Activated naive CD8-positive, alpha-beta T cell treated with anti-CD3 and anti-CD28 coated beads for 36 hours (primary cell): ENCODE data around the gene ST3GAL4. TPM values are rescaled to one million over a fixed set of nuclear protein-coding genes. Genes with fewer than 3 reads are reported as not detected.
A peak's percentile ranks its signal among the peaks of the same experiment; 100 is the strongest.

Experiments used
- DNase-seq: peaks from one replicate; pipeline ENCODE4 v3.0.0; 2021
- H3K27ac Mint-ChIP-seq: one replicate; pipeline ENCODE4 v1.8.0; 2022; ENCODE audit warnings: mild to moderate bottlenecking, moderate library complexity, mixed read lengths
- H3K27me3 Mint-ChIP-seq: one replicate; pipeline ENCODE4 v1.8.0; 2022; ENCODE audit warnings: mild to moderate bottlenecking, mixed read lengths
- H3K36me3 Mint-ChIP-seq: one replicate; pipeline ENCODE4 v1.8.0; 2021; ENCODE audit warnings: mild to moderate bottlenecking, mixed read lengths
- H3K4me1 Mint-ChIP-seq: one replicate; pipeline ENCODE4 v1.8.0; 2021; ENCODE audit warnings: mixed read lengths
- H3K4me3 Mint-ChIP-seq: one replicate; pipeline ENCODE4 v1.8.0; 2022; ENCODE audit warnings: mild to moderate bottlenecking, moderate library complexity, mixed read lengths
- H3K9me3 Mint-ChIP-seq: one replicate; pipeline ENCODE4 v1.8.0; 2022; ENCODE audit warnings: mixed read lengths
- total RNA-seq, 2 experiments: library from RNA; stranded (reverse); gene quantifications; one replicate each; pipeline ENCODE4 v1.2.3, GENCODE V29; 2021

ST3GAL4 gene
- total RNA-seq, 2 experiments from 2014 or later, result 10.6 to 11.8 TPM

DNA sequence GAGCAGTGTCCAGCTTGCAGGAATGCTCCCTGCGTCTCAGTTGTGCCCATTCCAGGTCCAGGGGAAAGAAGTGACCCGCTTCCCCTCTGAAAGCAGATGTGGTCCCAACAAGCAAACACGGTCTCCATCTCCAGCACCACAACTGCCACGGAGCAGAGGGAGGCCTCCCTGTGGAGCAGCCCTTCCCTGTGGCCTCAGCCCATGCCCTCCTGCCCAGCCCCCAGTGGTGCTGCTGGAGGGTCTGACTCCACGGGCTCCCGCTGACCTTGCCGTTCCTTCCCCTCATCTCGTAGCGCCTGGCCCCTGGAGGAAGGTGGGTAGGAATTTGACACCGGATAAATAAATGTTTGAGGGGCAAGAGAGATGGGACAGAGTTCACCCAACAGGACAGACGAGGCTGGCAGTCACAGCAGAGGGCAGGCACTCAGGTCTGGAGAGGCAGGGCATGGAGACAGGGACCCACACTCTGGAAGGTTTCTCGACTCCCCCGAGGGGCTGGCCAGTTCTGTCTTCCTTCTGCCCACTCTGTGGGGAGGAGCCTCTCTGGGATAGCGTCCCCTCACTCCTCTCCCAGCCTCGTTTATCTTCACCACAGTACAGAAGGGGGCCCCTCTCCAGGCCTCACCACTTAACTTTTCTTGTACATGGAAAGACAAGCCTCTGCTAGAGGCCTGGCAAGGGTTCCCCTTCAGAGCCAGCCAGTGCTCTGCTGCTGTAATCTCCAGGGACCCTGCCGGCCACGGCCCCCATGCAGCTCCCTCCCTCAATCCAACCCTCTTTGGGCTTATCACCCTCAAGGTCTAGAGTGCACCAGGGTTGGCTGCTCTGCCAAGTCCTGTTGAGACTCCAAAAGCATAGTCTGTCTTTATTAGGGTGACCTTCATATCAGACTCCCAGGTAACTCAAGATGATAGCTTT lies 7.5 kb upstream of the ST3GAL4 start:
- H3K27me3 Mint-ChIP-seq, result no peaks in the 10 kb centered on the region
- no peak overlapping the region for H3K27ac Mint-ChIP-seq
- peaks cover 12% of the 10 kb centered on the region for H3K4me1 Mint-ChIP-seq
- DNase-seq, result no peak
- H3K9me3 Mint-ChIP-seq, result no peaks in the 10 kb centered on the region
- peaks cover 9% of the 10 kb centered on the region for H3K36me3 Mint-ChIP-seq
- no peak overlapping the region for H3K4me3 Mint-ChIP-seq

GRCh38 chr11:126348806-126349582 lies 6.5 kb upstream of the ST3GAL4 start:
- Mint-ChIP-seq H3K9me3 (no peaks in the 10 kb centered on the region), H3K4me3 (no peak overlapping the region), H3K4me1 (peaks cover 22% of the 10 kb centered on the region), H3K27me3 (no peaks in the 10 kb centered on the region), H3K27ac (peak overlapping the region; percentile 52), H3K36me3 (peaks cover 12% of the 10 kb centered on the region)
- DNase-seq, result no peak

- no peak for DNase-seq
- Mint-ChIP-seq H3K9me3 (no peaks in the 10 kb centered on the region), H3K4me1 (peaks cover 30% of the 10 kb centered on the region), H3K36me3 (peaks cover 18% of the 10 kb centered on the region), H3K4me3 (no peak overlapping the region), H3K27me3 (no peaks in the 10 kb centered on the region), H3K27ac (no peak overlapping the region)
Measured at GRCh38 chr11:126350836-126351235, 4.7 kb upstream of the ST3GAL4 start.

GRCh38 chr11:126352163-126352562 lies 3.3 kb upstream of the ST3GAL4 start:
- no peak for DNase-seq
- Mint-ChIP-seq H3K4me1 (peaks cover 24% of the 10 kb centered on the region), H3K9me3 (no peaks in the 10 kb centered on the region), H3K36me3 (peaks cover 18% of the 10 kb centered on the region), H3K27me3 (no peaks in the 10 kb centered on the region), H3K27ac (peak overlapping the region; percentile 70), H3K4me3 (no peak overlapping the region)

DNA sequence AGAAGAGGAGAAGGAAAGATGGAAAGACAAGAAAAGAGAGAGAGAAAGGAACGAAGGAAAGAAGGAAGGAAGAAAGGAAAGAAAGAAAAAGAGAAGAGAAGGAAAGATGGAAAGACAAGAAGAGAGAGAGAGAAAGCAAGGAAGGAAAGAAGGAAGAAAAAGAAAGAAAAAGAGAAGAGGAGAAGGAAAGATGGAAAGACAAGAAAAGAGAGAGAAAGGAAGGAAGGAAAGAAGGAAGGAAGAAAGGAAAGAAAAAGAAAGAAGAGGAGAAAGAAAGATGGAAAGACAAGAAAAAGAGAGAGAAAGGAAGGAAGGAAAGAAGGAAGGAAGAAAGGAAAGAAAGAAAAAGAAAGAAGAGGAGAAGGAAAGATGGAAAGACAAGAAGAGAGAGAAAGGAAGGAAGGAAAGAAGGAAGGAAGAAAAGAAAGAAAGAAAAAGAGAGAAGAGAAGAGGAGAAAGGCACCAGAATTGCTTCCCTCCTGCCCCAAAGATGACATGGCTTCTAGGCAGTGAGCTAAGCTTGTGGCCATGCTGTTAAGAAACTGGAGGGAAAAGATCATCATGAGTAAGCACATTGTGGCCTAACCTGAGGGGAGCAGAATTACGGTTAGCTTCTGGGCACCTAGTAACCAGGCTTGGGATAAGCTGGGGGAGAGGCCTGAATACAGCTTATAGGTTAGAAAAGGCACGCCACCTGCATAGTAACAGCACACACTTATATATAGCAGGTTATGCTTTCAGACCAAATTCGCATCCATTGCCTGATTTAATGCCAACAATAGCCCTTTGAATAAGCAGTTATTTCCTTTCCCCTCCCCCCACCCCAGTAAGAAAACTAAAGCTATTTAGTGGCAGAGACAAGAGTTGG lies 2.3 kb upstream of the ST3GAL4 start:
- Mint-ChIP-seq H3K27ac (peak overlapping the region; percentile 5), H3K36me3 (peaks cover 18% of the 10 kb centered on the region), H3K27me3 (no peaks in the 10 kb centered on the region), H3K4me3 (peak overlapping the region; percentile 56), H3K9me3 (no peaks in the 10 kb centered on the region), H3K4me1 (peaks cover 24% of the 10 kb centered on the region)
- no peak for DNase-seq

GRCh38 chr11:126354631-126355323 lies 709 bp upstream of the ST3GAL4 start:
- Mint-ChIP-seq H3K4me1 (peaks cover 24% of the 10 kb centered on the region), H3K4me3 (peak overlapping the region; percentile 97), H3K27ac (peak overlapping the region; percentile 88), H3K9me3 (no peaks in the 10 kb centered on the region), H3K36me3 (peaks cover 18% of the 10 kb centered on the region), H3K27me3 (no peaks in the 10 kb centered on the region)
- DNase-seq, result no peak

DNA sequence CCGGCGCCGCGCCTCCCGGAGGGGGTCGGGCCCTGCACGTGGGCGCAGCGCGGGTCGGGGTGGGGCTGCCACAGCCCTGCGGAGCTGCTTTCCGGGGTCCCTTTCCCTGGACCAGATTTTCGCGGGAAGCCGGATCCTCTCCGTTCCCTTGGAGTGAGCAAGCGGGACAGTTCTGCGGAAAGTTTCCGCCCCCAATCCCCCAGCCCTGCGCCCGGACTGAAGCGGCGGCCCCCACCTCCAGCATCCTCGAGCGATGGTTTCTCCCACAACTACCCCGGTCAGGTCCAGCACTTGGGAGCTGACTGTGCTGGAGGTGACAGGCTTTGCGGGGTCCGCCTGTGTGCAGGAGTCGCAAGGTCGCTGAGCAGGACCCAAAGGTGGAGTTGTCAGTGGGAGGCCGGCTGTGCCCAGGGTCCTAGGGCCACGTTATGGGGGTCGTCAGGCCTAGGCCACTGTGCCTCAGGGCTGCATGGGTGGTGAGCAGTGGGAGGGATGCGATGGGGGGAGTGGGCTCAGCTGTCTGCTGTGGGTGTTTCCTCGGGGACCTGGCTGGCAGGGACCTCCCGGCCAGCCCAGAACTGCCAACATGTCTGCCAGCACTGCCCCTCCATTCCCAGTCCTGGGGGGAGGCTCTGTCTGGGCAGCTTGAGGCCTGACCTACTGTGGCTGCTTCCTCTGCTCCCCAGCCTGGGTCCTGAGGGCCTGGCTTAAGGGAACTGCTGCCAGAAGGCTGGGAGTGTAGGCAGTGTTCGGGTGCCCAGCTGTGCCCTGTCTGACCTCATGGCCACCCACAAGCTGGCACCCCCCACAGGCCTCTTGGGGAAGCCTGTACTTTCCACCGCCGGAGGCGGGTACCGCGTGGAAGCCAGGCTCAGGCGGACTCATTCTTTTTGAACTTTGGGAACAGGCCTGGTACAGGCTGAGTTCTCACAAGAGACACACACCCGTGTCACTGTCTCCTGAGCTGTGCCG lies 726 bp downstream of the ST3GAL4 start:
- peak overlapping the region; percentile 77 for H3K4me3 Mint-ChIP-seq
- peak; percentile 31 for DNase-seq
- H3K27ac Mint-ChIP-seq, result peak overlapping the region; percentile 63
- no peaks in the 10 kb centered on the region for H3K27me3 Mint-ChIP-seq
- H3K9me3 Mint-ChIP-seq, result no peaks in the 10 kb centered on the region
- peaks cover 18% of the 10 kb centered on the region for H3K36me3 Mint-ChIP-seq
- peaks cover 24% of the 10 kb centered on the region for H3K4me1 Mint-ChIP-seq

GRCh38 chr11:126357055-126357962 lies 1.8 kb downstream of the ST3GAL4 start:
- Mint-ChIP-seq H3K36me3 (peaks cover 16% of the 10 kb centered on the region), H3K27ac (no peak overlapping the region), H3K9me3 (no peaks in the 10 kb centered on the region), H3K4me1 (peaks cover 24% of the 10 kb centered on the region), H3K4me3 (peak overlapping the region; percentile 77), H3K27me3 (no peaks in the 10 kb centered on the region)
- no peak for DNase-seq

GRCh38 chr11:126357969-126358762 lies 2.7 kb downstream of the ST3GAL4 start:
- Mint-ChIP-seq H3K9me3 (no peaks in the 10 kb centered on the region), H3K4me3 (no peak overlapping the region), H3K36me3 (peaks cover 9% of the 10 kb centered on the region), H3K4me1 (peaks cover 17% of the 10 kb centered on the region), H3K27me3 (no peaks in the 10 kb centered on the region), H3K27ac (no peak overlapping the region)
- DNase-seq, result no peak

DNA sequence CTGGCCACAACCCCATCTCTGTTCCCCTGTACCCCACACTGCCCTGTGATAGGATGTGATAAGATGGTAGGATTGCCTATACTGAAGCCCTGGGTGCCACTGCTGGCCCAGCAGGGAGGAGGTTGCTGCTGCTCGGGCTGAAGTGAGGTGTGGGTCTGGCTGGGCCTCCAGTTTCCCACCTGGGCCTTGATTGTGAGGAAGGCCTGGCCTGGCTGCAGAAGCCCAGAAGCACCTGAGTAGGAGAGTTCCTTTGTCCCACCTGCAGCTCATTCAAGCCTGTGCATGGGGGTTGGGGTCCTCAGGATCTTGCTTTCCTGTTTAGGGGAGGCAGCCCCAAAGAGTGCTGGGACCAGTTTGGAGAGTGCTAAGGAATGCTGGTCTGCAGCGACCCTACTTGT lies 3.3 kb downstream of the ST3GAL4 start:
- H3K4me3 Mint-ChIP-seq, result no peak overlapping the region
- no peaks in the 10 kb centered on the region for H3K9me3 Mint-ChIP-seq
- H3K36me3 Mint-ChIP-seq, result peaks cover 8% of the 10 kb centered on the region
- H3K27me3 Mint-ChIP-seq, result no peaks in the 10 kb centered on the region
- peaks cover 11% of the 10 kb centered on the region for H3K4me1 Mint-ChIP-seq
- H3K27ac Mint-ChIP-seq, result no peak overlapping the region
- DNase-seq, result no peak

- H3K9me3 Mint-ChIP-seq, result no peaks in the 10 kb centered on the region
- DNase-seq, result no peak
- no peak overlapping the region for H3K27ac Mint-ChIP-seq
- H3K27me3 Mint-ChIP-seq, result no peaks in the 10 kb centered on the region
- peaks cover 4% of the 10 kb centered on the region for H3K36me3 Mint-ChIP-seq
- no peak overlapping the region for H3K4me3 Mint-ChIP-seq
- peaks cover 5% of the 10 kb centered on the region for H3K4me1 Mint-ChIP-seq
Measured at GRCh38 chr11:126359431-126360048, 4.1 kb downstream of the ST3GAL4 start.

DNA sequence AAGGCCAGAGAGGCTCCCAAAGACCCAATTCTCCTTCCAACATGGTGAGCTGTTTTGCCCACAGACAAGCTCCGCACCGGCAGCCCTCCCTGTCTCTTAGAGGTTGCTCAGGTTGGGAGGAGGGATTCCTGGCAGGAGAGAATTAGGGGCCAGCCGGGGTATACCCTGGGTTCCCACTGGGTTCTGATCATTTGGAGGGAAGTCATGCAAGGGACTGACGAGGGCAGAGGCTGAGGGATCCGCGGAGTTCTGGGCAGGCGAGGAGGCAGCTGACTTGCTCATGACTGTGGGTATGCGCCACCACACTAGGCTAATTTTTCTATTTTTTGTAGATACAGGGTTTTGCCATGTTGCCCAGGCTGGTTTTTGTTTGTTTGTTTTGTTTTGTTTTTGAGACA lies 4.6 kb downstream of the ST3GAL4 start:
- Mint-ChIP-seq H3K4me1 (no peaks in the 10 kb centered on the region), H3K9me3 (no peaks in the 10 kb centered on the region), H3K4me3 (no peak overlapping the region), H3K27ac (no peak overlapping the region), H3K36me3 (no peaks in the 10 kb centered on the region), H3K27me3 (no peaks in the 10 kb centered on the region)
- no peak for DNase-seq
